ENCODE data around the gene RNFT2. TPM values are rescaled to one million over a fixed set of nuclear protein-coding genes. Genes with fewer than 3 reads are reported as not detected.
A peak's percentile ranks its signal among the peaks of the same experiment; 100 is the strongest.

The RNFT2 gene
- total RNA-seq, 1 experiment from 2014 or later: 27.7 TPM

GRCh38 chr12:116718655-116719454 is 19.3 kb upstream of the RNFT2 start:
- Mint-ChIP-seq H3K4me1 (peaks cover 19% of the 10 kb centered on the region), H3K27ac (no peak overlapping the region), H3K4me3 (no peak overlapping the region), H3K27me3 (ENCODE audit: low read depth) (no peaks in the 10 kb centered on the region), H3K36me3 (peaks cover 19% of the 10 kb centered on the region; the same call in 1 of the 2 replicates), H3K9me3 (no peaks in the 10 kb centered on the region)
- ATAC-seq (no peak), DNase-seq (ENCODE audit: low spot score) (no peak)
- ChIA-PET POLR2A (no interaction called here), CTCF (interaction anchor here (0.7 to 2.7 kb wide), 4 partner anchors 10 to 144 kb away, joined by 3 to 8 read pairs (median 4); no protein-coding TSS in a partner anchor)
- TF ChIP-seq ATF3 (CRISPR knock-in tag; conservative IDR thresholded peaks at IDR 0.05) (no peak), CREM (CRISPR knock-in tag; IDR thresholded peaks at IDR 0.05) (no peak), GRHL2 (CRISPR knock-in tag; IDR thresholded peaks at IDR 0.05; ENCODE audit: insufficient replicate concordance, severe bottlenecking) (no peak), ESRRA (CRISPR knock-in tag; IDR thresholded peaks at IDR 0.05; ENCODE audit: borderline replicate concordance) (no peak), RORB (CRISPR knock-in tag; IDR thresholded peaks at IDR 0.05) (no peak), ZNF263 (CRISPR knock-in tag; IDR thresholded peaks at IDR 0.05; ENCODE audit: low read depth) (no peak)
- TF ChIP-seq, protein P1, sequence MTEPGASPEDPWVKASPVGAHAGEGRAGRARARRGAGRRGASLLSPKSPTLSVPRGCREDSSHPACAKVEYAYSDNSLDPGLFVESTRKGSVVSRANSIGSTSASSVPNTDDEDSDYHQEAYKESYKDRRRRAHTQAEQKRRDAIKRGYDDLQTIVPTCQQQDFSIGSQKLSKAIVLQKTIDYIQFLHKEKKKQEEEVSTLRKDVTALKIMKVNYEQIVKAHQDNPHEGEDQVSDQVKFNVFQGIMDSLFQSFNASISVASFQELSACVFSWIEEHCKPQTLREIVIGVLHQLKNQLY (CRISPR knock-in tag; IDR thresholded peaks at IDR 0.05): no peak
- TF ChIP-seq, protein P2, sequence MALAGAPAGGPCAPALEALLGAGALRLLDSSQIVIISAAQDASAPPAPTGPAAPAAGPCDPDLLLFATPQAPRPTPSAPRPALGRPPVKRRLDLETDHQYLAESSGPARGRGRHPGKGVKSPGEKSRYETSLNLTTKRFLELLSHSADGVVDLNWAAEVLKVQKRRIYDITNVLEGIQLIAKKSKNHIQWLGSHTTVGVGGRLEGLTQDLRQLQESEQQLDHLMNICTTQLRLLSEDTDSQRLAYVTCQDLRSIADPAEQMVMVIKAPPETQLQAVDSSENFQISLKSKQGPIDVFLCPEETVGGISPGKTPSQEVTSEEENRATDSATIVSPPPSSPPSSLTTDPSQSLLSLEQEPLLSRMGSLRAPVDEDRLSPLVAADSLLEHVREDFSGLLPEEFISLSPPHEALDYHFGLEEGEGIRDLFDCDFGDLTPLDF (CRISPR knock-in tag; IDR thresholded peaks at IDR 0.05): no peak

GRCh38 chr12:116719731-116720528 is 18.2 kb upstream of the RNFT2 start:
- peak; percentile 24; the same call in 1 of the 2 replicates for ATAC-seq
- no peak overlapping the region for H3K4me3 Mint-ChIP-seq
- H3K27ac Mint-ChIP-seq: no peak overlapping the region
- peaks cover 19% of the 10 kb centered on the region for H3K4me1 Mint-ChIP-seq
- H3K27me3 Mint-ChIP-seq (ENCODE audit: low read depth): no peaks in the 10 kb centered on the region
- H3K36me3 Mint-ChIP-seq: peaks cover 19% of the 10 kb centered on the region; the same call in 1 of the 2 replicates
- CTCF ChIA-PET: interaction anchor here (2.0 to 2.7 kb wide), 2 partner anchors 17 to 143 kb away, joined by 5 to 8 read pairs; no protein-coding TSS in a partner anchor
- POLR2A ChIA-PET: no interaction called here
- no peak for DNase-seq (ENCODE audit: low spot score)
- no peaks in the 10 kb centered on the region for H3K9me3 Mint-ChIP-seq
- no peak for TF ChIP-seq TEAD4 (CRISPR knock-in tag; IDR thresholded peaks at IDR 0.05)
- no peak for TF ChIP-seq ATF1 (CRISPR knock-in tag; IDR thresholded peaks at IDR 0.05)
- TF ChIP-seq NR3C1 (CRISPR knock-in tag; conservative IDR thresholded peaks at IDR 0.05; ENCODE audit: low read depth): no peak
- no peak for TF ChIP-seq TEAD1 (CRISPR knock-in tag; IDR thresholded peaks at IDR 0.05)
- TF ChIP-seq PRRX2 (CRISPR knock-in tag; IDR thresholded peaks at IDR 0.05): no peak
- TF ChIP-seq ZNF396 (CRISPR knock-in tag; IDR thresholded peaks at IDR 0.05; ENCODE audit: borderline replicate concordance): no peak
- no peak for TF ChIP-seq IRF1 (CRISPR knock-in tag; IDR thresholded peaks at IDR 0.05)
- TF ChIP-seq, protein P3, sequence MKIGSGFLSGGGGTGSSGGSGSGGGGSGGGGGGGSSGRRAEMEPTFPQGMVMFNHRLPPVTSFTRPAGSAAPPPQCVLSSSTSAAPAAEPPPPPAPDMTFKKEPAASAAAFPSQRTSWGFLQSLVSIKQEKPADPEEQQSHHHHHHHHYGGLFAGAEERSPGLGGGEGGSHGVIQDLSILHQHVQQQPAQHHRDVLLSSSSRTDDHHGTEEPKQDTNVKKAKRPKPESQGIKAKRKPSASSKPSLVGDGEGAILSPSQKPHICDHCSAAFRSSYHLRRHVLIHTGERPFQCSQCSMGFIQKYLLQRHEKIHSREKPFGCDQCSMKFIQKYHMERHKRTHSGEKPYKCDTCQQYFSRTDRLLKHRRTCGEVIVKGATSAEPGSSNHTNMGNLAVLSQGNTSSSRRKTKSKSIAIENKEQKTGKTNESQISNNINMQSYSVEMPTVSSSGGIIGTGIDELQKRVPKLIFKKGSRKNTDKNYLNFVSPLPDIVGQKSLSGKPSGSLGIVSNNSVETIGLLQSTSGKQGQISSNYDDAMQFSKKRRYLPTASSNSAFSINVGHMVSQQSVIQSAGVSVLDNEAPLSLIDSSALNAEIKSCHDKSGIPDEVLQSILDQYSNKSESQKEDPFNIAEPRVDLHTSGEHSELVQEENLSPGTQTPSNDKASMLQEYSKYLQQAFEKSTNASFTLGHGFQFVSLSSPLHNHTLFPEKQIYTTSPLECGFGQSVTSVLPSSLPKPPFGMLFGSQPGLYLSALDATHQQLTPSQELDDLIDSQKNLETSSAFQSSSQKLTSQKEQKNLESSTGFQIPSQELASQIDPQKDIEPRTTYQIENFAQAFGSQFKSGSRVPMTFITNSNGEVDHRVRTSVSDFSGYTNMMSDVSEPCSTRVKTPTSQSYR (CRISPR knock-in tag; IDR thresholded peaks at IDR 0.05): no peak
- TF ChIP-seq ELF4 (CRISPR knock-in tag; IDR thresholded peaks at IDR 0.05; ENCODE audit: low read depth): no peak
- TF ChIP-seq, protein P4, sequence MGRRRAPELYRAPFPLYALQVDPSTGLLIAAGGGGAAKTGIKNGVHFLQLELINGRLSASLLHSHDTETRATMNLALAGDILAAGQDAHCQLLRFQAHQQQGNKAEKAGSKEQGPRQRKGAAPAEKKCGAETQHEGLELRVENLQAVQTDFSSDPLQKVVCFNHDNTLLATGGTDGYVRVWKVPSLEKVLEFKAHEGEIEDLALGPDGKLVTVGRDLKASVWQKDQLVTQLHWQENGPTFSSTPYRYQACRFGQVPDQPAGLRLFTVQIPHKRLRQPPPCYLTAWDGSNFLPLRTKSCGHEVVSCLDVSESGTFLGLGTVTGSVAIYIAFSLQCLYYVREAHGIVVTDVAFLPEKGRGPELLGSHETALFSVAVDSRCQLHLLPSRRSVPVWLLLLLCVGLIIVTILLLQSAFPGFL (CRISPR knock-in tag; IDR thresholded peaks at IDR 0.05; ENCODE audit: borderline replicate concordance): no peak
- TF ChIP-seq, protein P2 (CRISPR knock-in tag; IDR thresholded peaks at IDR 0.05): no peak
- TF ChIP-seq, protein P5, sequence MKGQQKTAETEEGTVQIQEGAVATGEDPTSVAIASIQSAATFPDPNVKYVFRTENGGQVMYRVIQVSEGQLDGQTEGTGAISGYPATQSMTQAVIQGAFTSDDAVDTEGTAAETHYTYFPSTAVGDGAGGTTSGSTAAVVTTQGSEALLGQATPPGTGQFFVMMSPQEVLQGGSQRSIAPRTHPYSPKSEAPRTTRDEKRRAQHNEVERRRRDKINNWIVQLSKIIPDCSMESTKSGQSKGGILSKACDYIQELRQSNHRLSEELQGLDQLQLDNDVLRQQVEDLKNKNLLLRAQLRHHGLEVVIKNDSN (CRISPR knock-in tag; IDR thresholded peaks at IDR 0.05): no peak
